ENCODE data around the gene SHANK2.

The SHANK2 gene

DNA sequence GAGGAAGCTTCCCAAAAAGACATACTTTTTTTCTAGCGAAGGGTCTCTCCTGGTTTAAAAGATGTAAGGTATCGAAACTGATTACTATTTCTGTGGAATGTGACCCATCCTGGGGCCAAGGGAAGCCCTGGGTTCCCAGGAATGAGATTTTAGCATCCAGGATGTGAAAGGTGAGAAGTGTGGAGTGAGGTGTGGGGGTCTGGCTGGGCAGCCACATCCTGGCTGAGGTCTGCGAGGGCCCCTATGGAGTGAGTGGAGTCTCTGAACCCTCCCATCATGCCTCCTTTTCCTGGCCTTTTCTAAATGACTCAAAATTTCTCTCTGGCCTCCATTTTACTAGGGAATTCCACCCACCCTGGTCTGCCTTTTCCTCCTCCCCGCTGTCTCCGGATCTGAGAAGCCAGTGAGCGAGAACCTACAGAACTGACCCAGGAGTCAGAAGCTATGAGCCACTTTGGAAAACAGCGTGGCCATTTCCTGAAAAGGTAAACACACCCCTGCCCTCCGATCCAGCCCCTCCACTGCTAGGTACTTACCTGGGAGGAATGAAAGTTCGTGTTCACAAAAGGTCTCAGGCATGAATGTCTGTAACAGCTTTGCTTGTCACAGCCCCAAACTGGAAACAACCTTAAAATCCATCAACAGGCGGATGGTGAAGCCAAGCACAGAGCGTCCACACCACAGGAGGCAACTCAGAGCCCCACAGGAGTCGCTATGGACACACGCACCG, 27.7 kb upstream of the SHANK2 start:
- TF ChIP-seq, protein P1, sequence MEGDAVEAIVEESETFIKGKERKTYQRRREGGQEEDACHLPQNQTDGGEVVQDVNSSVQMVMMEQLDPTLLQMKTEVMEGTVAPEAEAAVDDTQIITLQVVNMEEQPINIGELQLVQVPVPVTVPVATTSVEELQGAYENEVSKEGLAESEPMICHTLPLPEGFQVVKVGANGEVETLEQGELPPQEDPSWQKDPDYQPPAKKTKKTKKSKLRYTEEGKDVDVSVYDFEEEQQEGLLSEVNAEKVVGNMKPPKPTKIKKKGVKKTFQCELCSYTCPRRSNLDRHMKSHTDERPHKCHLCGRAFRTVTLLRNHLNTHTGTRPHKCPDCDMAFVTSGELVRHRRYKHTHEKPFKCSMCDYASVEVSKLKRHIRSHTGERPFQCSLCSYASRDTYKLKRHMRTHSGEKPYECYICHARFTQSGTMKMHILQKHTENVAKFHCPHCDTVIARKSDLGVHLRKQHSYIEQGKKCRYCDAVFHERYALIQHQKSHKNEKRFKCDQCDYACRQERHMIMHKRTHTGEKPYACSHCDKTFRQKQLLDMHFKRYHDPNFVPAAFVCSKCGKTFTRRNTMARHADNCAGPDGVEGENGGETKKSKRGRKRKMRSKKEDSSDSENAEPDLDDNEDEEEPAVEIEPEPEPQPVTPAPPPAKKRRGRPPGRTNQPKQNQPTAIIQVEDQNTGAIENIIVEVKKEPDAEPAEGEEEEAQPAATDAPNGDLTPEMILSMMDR (IDR thresholded peaks at IDR 0.05; ENCODE audit: low read length): no peak
- no peak for TF ChIP-seq EZH2 (IDR thresholded peaks at IDR 0.05; ENCODE audit: borderline replicate concordance, low read length)
- Histone ChIP-seq H3K27ac (ENCODE audit: low read depth, low read length, poor library complexity, severe bottlenecking) (no peak overlapping the region), H3K4me3 (ENCODE audit: low read depth, low read length, poor library complexity, severe bottlenecking) (no peak overlapping the region), H3K27me3 (ENCODE audit: insufficient read depth, low read length) (no peaks in the 10 kb centered on the region; the same call in 1 of the 2 replicates), H4K20me1 (ENCODE audit: insufficient read depth, low read length) (no peaks in the 10 kb centered on the region), H3K9ac (ENCODE audit: low read length) (no peak overlapping the region), H3K79me2 (ENCODE audit: insufficient read depth, low read length) (no peaks in the 10 kb centered on the region), H3K9me2 (ENCODE audit: low read depth, low read length) (no peaks in the 10 kb centered on the region), H2AFZ (ENCODE audit: low read length) (no peak overlapping the region), H3K36me3 (ENCODE audit: insufficient read depth, low read length) (no peaks in the 10 kb centered on the region), H3K4me2 (ENCODE audit: low read length) (no peak overlapping the region), H3K4me1 (ENCODE audit: insufficient read depth, low read length, severe bottlenecking) (no peaks in the 10 kb centered on the region), H3F3A (ENCODE audit: insufficient read depth, low read length) (no peaks in the 10 kb centered on the region), H3K9me3 (ENCODE audit: low read length) (no peaks in the 10 kb centered on the region)

DNA sequence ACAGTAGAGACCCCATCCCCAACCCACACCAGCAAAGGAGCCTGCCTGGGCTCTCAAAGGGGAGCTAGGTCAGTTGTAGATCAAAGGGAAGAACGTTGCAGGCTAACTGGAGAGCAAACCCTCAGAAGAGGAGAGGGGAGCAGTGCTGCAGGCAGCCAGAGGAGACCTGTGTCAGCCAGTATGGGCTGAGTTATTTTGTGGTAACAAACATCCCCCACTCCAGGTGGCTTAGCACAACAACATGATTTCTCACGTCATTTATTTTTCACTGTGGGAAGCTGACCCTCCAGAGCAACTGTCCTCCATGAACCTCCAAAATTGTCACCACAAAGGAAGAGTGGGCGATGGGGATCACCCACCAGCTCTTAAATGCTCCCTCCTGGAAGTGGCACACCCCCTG, 19.8 kb upstream of the SHANK2 start:
- Histone ChIP-seq H3K27ac (ENCODE audit: low read depth, low read length, poor library complexity, severe bottlenecking) (no peak overlapping the region), H2AFZ (ENCODE audit: low read length) (no peak overlapping the region), H3F3A (ENCODE audit: insufficient read depth, low read length) (no peaks in the 10 kb centered on the region), H3K9me3 (ENCODE audit: low read length) (no peaks in the 10 kb centered on the region), H3K36me3 (ENCODE audit: insufficient read depth, low read length) (no peaks in the 10 kb centered on the region), H3K79me2 (ENCODE audit: insufficient read depth, low read length) (no peaks in the 10 kb centered on the region), H3K27me3 (ENCODE audit: insufficient read depth, low read length) (no peaks in the 10 kb centered on the region), H4K20me1 (ENCODE audit: insufficient read depth, low read length) (no peaks in the 10 kb centered on the region), H3K4me2 (ENCODE audit: low read length) (no peak overlapping the region), H3K4me1 (ENCODE audit: insufficient read depth, low read length, severe bottlenecking) (no peaks in the 10 kb centered on the region), H3K9me2 (ENCODE audit: low read depth, low read length) (no peaks in the 10 kb centered on the region), H3K9ac (ENCODE audit: low read length) (no peak overlapping the region), H3K4me3 (ENCODE audit: low read depth, low read length, poor library complexity, severe bottlenecking) (no peak overlapping the region)
- TF ChIP-seq EZH2 (IDR thresholded peaks at IDR 0.05; ENCODE audit: borderline replicate concordance, low read length): no peak
- TF ChIP-seq, protein P1 (IDR thresholded peaks at IDR 0.05; ENCODE audit: low read length): no peak

DNA sequence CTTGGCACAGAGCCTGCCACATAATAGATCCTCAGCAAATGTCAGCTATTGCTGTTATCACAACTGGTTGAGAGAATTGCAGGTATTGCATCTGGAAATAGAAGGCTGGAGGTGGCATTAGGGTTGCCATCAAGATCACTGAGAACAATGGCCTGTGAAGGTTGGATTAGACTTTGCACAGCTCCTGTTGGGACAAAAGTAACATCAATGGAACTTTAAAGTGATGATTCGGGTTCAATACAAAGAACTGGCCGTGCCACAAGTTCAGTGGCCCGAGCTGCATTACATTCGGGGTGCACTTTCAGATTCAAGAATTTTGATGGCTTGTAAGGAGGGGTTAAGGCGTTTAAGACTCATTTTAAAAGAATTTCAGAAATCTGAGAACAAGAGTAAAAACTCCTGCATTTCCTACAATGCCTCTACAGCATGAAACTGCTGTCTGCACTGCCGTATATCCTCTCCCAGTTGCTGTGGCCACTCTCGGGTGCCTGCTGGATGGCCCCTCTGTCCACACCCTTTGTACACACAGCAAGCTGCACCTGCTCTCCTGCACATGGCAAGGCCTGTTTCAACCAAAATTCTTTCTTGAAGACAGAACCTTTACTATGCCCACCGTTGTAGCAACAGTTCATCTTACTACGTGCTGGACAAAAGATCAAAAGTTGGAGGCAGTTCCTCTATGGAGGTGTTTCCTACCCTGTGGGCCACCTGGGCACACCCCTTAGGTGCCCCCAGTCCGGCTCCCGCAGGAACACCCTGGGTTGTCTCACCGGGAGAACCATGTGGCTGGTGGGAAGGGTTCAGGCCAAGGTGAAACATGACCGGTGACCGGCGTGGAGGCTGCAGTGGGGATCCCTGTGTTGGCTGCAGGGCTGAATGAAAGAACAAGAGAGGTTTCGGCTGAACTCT, 17.5 kb upstream of the SHANK2 start:
- no peak for TF ChIP-seq EZH2 (IDR thresholded peaks at IDR 0.05; ENCODE audit: borderline replicate concordance, low read length)
- TF ChIP-seq, protein P1 (IDR thresholded peaks at IDR 0.05; ENCODE audit: low read length): no peak

More for the DNA sequence above, 17.5 kb upstream of the SHANK2 start:
- no peaks in the 10 kb centered on the region for H3K9me2 ChIP-seq (ENCODE audit: low read depth, low read length)
- H3K27me3 ChIP-seq (ENCODE audit: insufficient read depth, low read length): no peaks in the 10 kb centered on the region
- H3K4me2 ChIP-seq (ENCODE audit: low read length): no peak overlapping the region
- no peak overlapping the region for H3K4me3 ChIP-seq (ENCODE audit: low read depth, low read length, poor library complexity, severe bottlenecking)
- no peak overlapping the region for H3K27ac ChIP-seq (ENCODE audit: low read depth, low read length, poor library complexity, severe bottlenecking)
- H2AFZ ChIP-seq (ENCODE audit: low read length): no peak overlapping the region
- H3K4me1 ChIP-seq (ENCODE audit: insufficient read depth, low read length, severe bottlenecking): no peaks in the 10 kb centered on the region
- no peaks in the 10 kb centered on the region for H3K79me2 ChIP-seq (ENCODE audit: insufficient read depth, low read length)
- no peaks in the 10 kb centered on the region for H3K9me3 ChIP-seq (ENCODE audit: low read length)
- H3K9ac ChIP-seq (ENCODE audit: low read length): no peak overlapping the region
- H3F3A ChIP-seq (ENCODE audit: insufficient read depth, low read length): no peaks in the 10 kb centered on the region
- no peaks in the 10 kb centered on the region for H4K20me1 ChIP-seq (ENCODE audit: insufficient read depth, low read length)
- H3K36me3 ChIP-seq (ENCODE audit: insufficient read depth, low read length): no peaks in the 10 kb centered on the region

All from OCI-LY1 (cell line).